ENCODE measurements around the gene PROX1.

The PROX1 gene

GRCh38 chr1:213999732-214000131 lies 12.0 kb downstream of the PROX1 start:
- H3K4me1 ChIP-seq (ENCODE audit: control insufficient read depth, insufficient read depth, low read length): no peaks in the 10 kb centered on the region
- no peaks in the 10 kb centered on the region for H3K36me3 ChIP-seq (ENCODE audit: control insufficient read depth in 2 of 2, insufficient read depth in 2 of 2, low read length in 2 of 2)
- H3K27ac ChIP-seq (ENCODE audit: low read length): no peak overlapping the region
- H3K9me3 ChIP-seq (ENCODE audit: control insufficient read depth in 2 of 2, low read length in 2 of 2): no peaks in the 10 kb centered on the region
- H3K27me3 ChIP-seq (ENCODE audit: control insufficient read depth in 1 of 2, insufficient read depth in 2 of 2, low read length in 2 of 2): no peaks in the 10 kb centered on the region
- no peak overlapping the region for H3K4me3 ChIP-seq (ENCODE audit: low read length in 2 of 2)
- no peak overlapping the region for H3K9ac ChIP-seq (ENCODE audit: low read length in 2 of 2)

- Histone ChIP-seq H3K9me3 (ENCODE audit: control insufficient read depth in 2 of 2, low read length in 2 of 2) (no peaks in the 10 kb centered on the region), H3K4me1 (ENCODE audit: control insufficient read depth, insufficient read depth, low read length) (no peaks in the 10 kb centered on the region), H3K27ac (ENCODE audit: low read length) (no peak overlapping the region), H3K9ac (ENCODE audit: low read length in 2 of 2) (no peak overlapping the region), H3K36me3 (ENCODE audit: control insufficient read depth in 2 of 2, insufficient read depth in 2 of 2, low read length in 2 of 2) (no peaks in the 10 kb centered on the region), H3K4me3 (ENCODE audit: low read length in 2 of 2) (no peak overlapping the region), H3K27me3 (ENCODE audit: control insufficient read depth in 1 of 2, insufficient read depth in 2 of 2, low read length in 2 of 2) (no peaks in the 10 kb centered on the region)
These were observed 14.3 kb downstream of the PROX1 start for GRCh38 chr1:214002060-214002459.

GRCh38 chr1:214002472-214002871 lies 14.7 kb downstream of the PROX1 start:
- Histone ChIP-seq H3K27me3 (ENCODE audit: control insufficient read depth in 1 of 2, insufficient read depth in 2 of 2, low read length in 2 of 2) (no peaks in the 10 kb centered on the region), H3K36me3 (ENCODE audit: control insufficient read depth in 2 of 2, insufficient read depth in 2 of 2, low read length in 2 of 2) (no peaks in the 10 kb centered on the region), H3K27ac (ENCODE audit: low read length) (no peak overlapping the region), H3K9me3 (ENCODE audit: control insufficient read depth in 2 of 2, low read length in 2 of 2) (no peaks in the 10 kb centered on the region), H3K4me1 (ENCODE audit: control insufficient read depth, insufficient read depth, low read length) (no peaks in the 10 kb centered on the region), H3K4me3 (ENCODE audit: low read length in 2 of 2) (no peak overlapping the region), H3K9ac (ENCODE audit: low read length in 2 of 2) (no peak overlapping the region)

- H3K9ac ChIP-seq (ENCODE audit: low read length in 2 of 2): no peak overlapping the region
- H3K9me3 ChIP-seq (ENCODE audit: control insufficient read depth in 2 of 2, low read length in 2 of 2): no peaks in the 10 kb centered on the region
- H3K4me1 ChIP-seq (ENCODE audit: control insufficient read depth, insufficient read depth, low read length): no peaks in the 10 kb centered on the region
- no peaks in the 10 kb centered on the region for H3K27me3 ChIP-seq (ENCODE audit: control insufficient read depth in 1 of 2, insufficient read depth in 2 of 2, low read length in 2 of 2)
- H3K36me3 ChIP-seq (ENCODE audit: control insufficient read depth in 2 of 2, insufficient read depth in 2 of 2, low read length in 2 of 2): no peaks in the 10 kb centered on the region
- no peak overlapping the region for H3K27ac ChIP-seq (ENCODE audit: low read length)
- H3K4me3 ChIP-seq (ENCODE audit: low read length in 2 of 2): no peak overlapping the region
These were observed 15.5 kb downstream of the PROX1 start for GRCh38 chr1:214003233-214003632.

GRCh38 chr1:214004014-214004413 lies 16.2 kb downstream of the PROX1 start:
- Histone ChIP-seq H3K9me3 (ENCODE audit: control insufficient read depth in 2 of 2, low read length in 2 of 2) (no peaks in the 10 kb centered on the region), H3K4me3 (ENCODE audit: low read length in 2 of 2) (no peak overlapping the region), H3K27ac (ENCODE audit: low read length) (no peak overlapping the region), H3K4me1 (ENCODE audit: control insufficient read depth, insufficient read depth, low read length) (no peaks in the 10 kb centered on the region), H3K36me3 (ENCODE audit: control insufficient read depth in 2 of 2, insufficient read depth in 2 of 2, low read length in 2 of 2) (no peaks in the 10 kb centered on the region), H3K9ac (ENCODE audit: low read length in 2 of 2) (no peak overlapping the region), H3K27me3 (ENCODE audit: control insufficient read depth in 1 of 2, insufficient read depth in 2 of 2, low read length in 2 of 2) (peaks cover 0 to 3% of the 10 kb centered on the region in 2 donors)

- no peaks in the 10 kb centered on the region for H3K36me3 ChIP-seq (ENCODE audit: control insufficient read depth in 2 of 2, insufficient read depth in 2 of 2, low read length in 2 of 2)
- no peaks in the 10 kb centered on the region for H3K9me3 ChIP-seq (ENCODE audit: control insufficient read depth in 2 of 2, low read length in 2 of 2)
- H3K4me1 ChIP-seq (ENCODE audit: control insufficient read depth, insufficient read depth, low read length): no peaks in the 10 kb centered on the region
- no peak overlapping the region for H3K9ac ChIP-seq (ENCODE audit: low read length in 2 of 2)
- no peak overlapping the region for H3K27ac ChIP-seq (ENCODE audit: low read length)
- H3K4me3 ChIP-seq (ENCODE audit: low read length in 2 of 2): no peak overlapping the region
- H3K27me3 ChIP-seq (ENCODE audit: control insufficient read depth in 1 of 2, insufficient read depth in 2 of 2, low read length in 2 of 2): peaks cover 0 to 3% of the 10 kb centered on the region in 2 donors
These were observed 17.0 kb downstream of the PROX1 start for GRCh38 chr1:214004795-214005194.

GRCh38 chr1:214005708-214006107 lies 17.9 kb downstream of the PROX1 start:
- no peaks in the 10 kb centered on the region for H3K36me3 ChIP-seq (ENCODE audit: control insufficient read depth in 2 of 2, insufficient read depth in 2 of 2, low read length in 2 of 2)
- no peaks in the 10 kb centered on the region for H3K4me1 ChIP-seq (ENCODE audit: control insufficient read depth, insufficient read depth, low read length)
- H3K4me3 ChIP-seq (ENCODE audit: low read length in 2 of 2): no peak overlapping the region
- H3K9me3 ChIP-seq (ENCODE audit: control insufficient read depth in 2 of 2, low read length in 2 of 2): no peaks in the 10 kb centered on the region
- H3K9ac ChIP-seq (ENCODE audit: low read length in 2 of 2): no peak overlapping the region
- H3K27ac ChIP-seq (ENCODE audit: low read length): no peak overlapping the region
- peaks cover 0 to 3% of the 10 kb centered on the region in 2 donors for H3K27me3 ChIP-seq (ENCODE audit: control insufficient read depth in 1 of 2, insufficient read depth in 2 of 2, low read length in 2 of 2)

GRCh38 chr1:214006845-214007244 lies 19.1 kb downstream of the PROX1 start:
- Histone ChIP-seq H3K27ac (ENCODE audit: low read length) (no peak overlapping the region), H3K4me1 (ENCODE audit: control insufficient read depth, insufficient read depth, low read length) (no peaks in the 10 kb centered on the region), H3K4me3 (ENCODE audit: low read length in 2 of 2) (no peak overlapping the region)

GRCh38 chr1:214008347-214008746 lies 20.6 kb downstream of the PROX1 start:
- H3K9ac ChIP-seq (ENCODE audit: low read length in 2 of 2): no peak overlapping the region
- peaks cover 0 to 3% of the 10 kb centered on the region in 2 donors for H3K27me3 ChIP-seq (ENCODE audit: control insufficient read depth in 1 of 2, insufficient read depth in 2 of 2, low read length in 2 of 2)
- H3K27ac ChIP-seq (ENCODE audit: low read length): no peak overlapping the region
- no peaks in the 10 kb centered on the region for H3K4me1 ChIP-seq (ENCODE audit: control insufficient read depth, insufficient read depth, low read length)
- H3K36me3 ChIP-seq (ENCODE audit: control insufficient read depth in 2 of 2, insufficient read depth in 2 of 2, low read length in 2 of 2): no peaks in the 10 kb centered on the region
- no peaks in the 10 kb centered on the region for H3K9me3 ChIP-seq (ENCODE audit: control insufficient read depth in 2 of 2, low read length in 2 of 2)
- no peak overlapping the region for H3K4me3 ChIP-seq (ENCODE audit: low read length in 2 of 2)

More at GRCh38 chr1:214006845-214007244, 19.1 kb downstream of the PROX1 start:
- Histone ChIP-seq H3K9ac (ENCODE audit: low read length in 2 of 2) (no peak overlapping the region), H3K9me3 (ENCODE audit: control insufficient read depth in 2 of 2, low read length in 2 of 2) (no peaks in the 10 kb centered on the region), H3K27me3 (ENCODE audit: control insufficient read depth in 1 of 2, insufficient read depth in 2 of 2, low read length in 2 of 2) (peaks cover 0 to 3% of the 10 kb centered on the region in 2 donors), H3K36me3 (ENCODE audit: control insufficient read depth in 2 of 2, insufficient read depth in 2 of 2, low read length in 2 of 2) (no peaks in the 10 kb centered on the region)

GRCh38 chr1:214008791-214009422 lies 21.1 kb downstream of the PROX1 start:
- Histone ChIP-seq H3K36me3 (ENCODE audit: control insufficient read depth in 2 of 2, insufficient read depth in 2 of 2, low read length in 2 of 2) (no peaks in the 10 kb centered on the region), H3K4me3 (ENCODE audit: low read length in 2 of 2) (no peak overlapping the region), H3K27ac (ENCODE audit: low read length) (no peak overlapping the region), H3K9ac (ENCODE audit: low read length in 2 of 2) (no peak overlapping the region), H3K4me1 (ENCODE audit: control insufficient read depth, insufficient read depth, low read length) (no peaks in the 10 kb centered on the region), H3K27me3 (ENCODE audit: control insufficient read depth in 1 of 2, insufficient read depth in 2 of 2, low read length in 2 of 2) (peaks cover 0 to 3% of the 10 kb centered on the region in 2 donors), H3K9me3 (ENCODE audit: control insufficient read depth in 2 of 2, low read length in 2 of 2) (no peaks in the 10 kb centered on the region)

- H3K9me3 ChIP-seq (ENCODE audit: control insufficient read depth in 2 of 2, low read length in 2 of 2): no peaks in the 10 kb centered on the region
- no peak overlapping the region for H3K9ac ChIP-seq (ENCODE audit: low read length in 2 of 2)
- no peaks in the 10 kb centered on the region for H3K36me3 ChIP-seq (ENCODE audit: control insufficient read depth in 2 of 2, insufficient read depth in 2 of 2, low read length in 2 of 2)
- no peaks in the 10 kb centered on the region for H3K4me1 ChIP-seq (ENCODE audit: control insufficient read depth, insufficient read depth, low read length)
- H3K27me3 ChIP-seq (ENCODE audit: control insufficient read depth in 1 of 2, insufficient read depth in 2 of 2, low read length in 2 of 2): peaks cover 0 to 3% of the 10 kb centered on the region in 2 donors
- no peak overlapping the region for H3K27ac ChIP-seq (ENCODE audit: low read length)
- H3K4me3 ChIP-seq (ENCODE audit: low read length in 2 of 2): no peak overlapping the region
These were observed 21.8 kb downstream of the PROX1 start for GRCh38 chr1:214009423-214010196.

Data from stomach smooth muscle (tissue), 2 donors.